CD14-positive monocyte (primary cell): ENCODE measurements around the gene CPAMD8. TPM values are rescaled to one million over a fixed set of nuclear protein-coding genes. Genes with fewer than 3 reads are reported as not detected.

Experiments used
- DNase-seq, 3 donors: peaks; one replicate each; pipeline ENCODE4 v3.0.0-alpha.2; 2011 to 2022
- H2AFZ ChIP-seq: 2 replicates; pipeline ENCODE4 v1.6.0; 2012; ENCODE audit warnings: mild to moderate bottlenecking, low read depth, low read length, inconsistent platforms; ENCODE audit not compliant: insufficient read depth, poor library complexity, severe bottlenecking
- H3K27ac ChIP-seq, 2 donors: 1 replicate in 1 of 2; 2 replicates in 1 of 2; pipeline ENCODE4 v1.5.1; 2012 to 2013; ENCODE audit warnings: low read length in 2 of 2, control low read depth in 1 of 2, inconsistent platforms in 1 of 2, low read depth in 1 of 2, mild to moderate bottlenecking in 1 of 2
- H3K27me3 ChIP-seq, 2 donors: one replicate each; pipeline versions ENCODE4 v1.6.0 to v1.6.1; 2011 to 2013; ENCODE audit warnings: low read length in 2 of 2; ENCODE audit not compliant: control insufficient read depth in 2 of 2, insufficient read depth in 2 of 2
- H3K36me3 ChIP-seq, 2 donors: replicated peaks in 1 of 2; 1 replicate in 1 of 2; 2 replicates in 1 of 2; pipeline versions ENCODE4 v1.5.1 to v1.6.1; 2012 to 2013; ENCODE audit warnings: low read length in 2 of 2, control low read depth in 1 of 2, inconsistent platforms in 1 of 2, mild to moderate bottlenecking in 1 of 2; ENCODE audit not compliant: insufficient read depth in 2 of 2, control insufficient read depth in 1 of 2
- H3K4me1 ChIP-seq, 2 donors: 1 replicate in 1 of 2; 2 replicates in 1 of 2; pipeline versions ENCODE4 v1.5.1 to v1.6.1; 2012 to 2013; ENCODE audit warnings: low read length in 2 of 2, control low read depth in 1 of 2, inconsistent platforms in 1 of 2, mild to moderate bottlenecking in 1 of 2, moderate library complexity in 1 of 2; ENCODE audit not compliant: insufficient read depth in 2 of 2, control insufficient read depth in 1 of 2
- H3K4me2 ChIP-seq: replicated peaks from 2 replicates; pipeline ENCODE3; 2012; ENCODE audit warnings: low read length, moderate library complexity, mild to moderate bottlenecking; ENCODE audit not compliant: poor library complexity, severe bottlenecking; ENCODE audit errors: extremely low read depth
- H3K4me3 ChIP-seq, 3 experiments: fragments of 200-600 bp in 1 of 3; sonication (generic) in 1 of 3; replicated peaks in 1 of 3; 1 replicate in 2 of 3; 2 replicates in 1 of 3; pipeline ENCODE4 v1.5.1; 2011 to 2013; ENCODE audit warnings: low read length in 3 of 3, mild to moderate bottlenecking in 3 of 3, control low read depth in 2 of 3, low read depth in 2 of 3, inconsistent platforms in 1 of 3, moderate library complexity in 1 of 3
- H3K79me2 ChIP-seq: 2 replicates; pipeline ENCODE4 v1.6.0; 2012; ENCODE audit warnings: mild to moderate bottlenecking, control low read depth, inconsistent platforms, low read length, moderate library complexity; ENCODE audit not compliant: insufficient read depth
- H3K9ac ChIP-seq: 2 replicates; pipeline ENCODE4 v1.6.0; 2017; ENCODE audit warnings: low read length, mild to moderate bottlenecking; ENCODE audit not compliant: insufficient read depth, poor library complexity, severe bottlenecking
- H3K9me3 ChIP-seq, 2 donors: replicated peaks in 1 of 2; 1 replicate in 1 of 2; 2 replicates in 1 of 2; pipeline versions ENCODE4 v1.5.1 to v1.6.1; 2012 to 2013; ENCODE audit warnings: low read length in 2 of 2, control low read depth in 1 of 2; ENCODE audit not compliant: control insufficient read depth in 1 of 2, insufficient read depth in 1 of 2
- H4K20me1 ChIP-seq: 2 replicates; pipeline ENCODE4 v1.6.0; 2012; ENCODE audit warnings: mild to moderate bottlenecking, low read length, control low read depth, moderate library complexity; ENCODE audit not compliant: insufficient read depth
- H3K27ac Mint-ChIP-seq, 7 donors: one replicate each; pipeline ENCODE4 v1.8.0; 2020; ENCODE audit warnings: mild to moderate bottlenecking in 7 of 7, mixed read lengths in 7 of 7, moderate library complexity in 6 of 7, inconsistent platforms in 2 of 7
- H3K27me3 Mint-ChIP-seq, 3 donors: one replicate each; pipeline ENCODE4 v1.8.0; 2021 to 2022; ENCODE audit warnings: low read depth in 3 of 3, mild to moderate bottlenecking in 3 of 3, mixed read lengths in 3 of 3, moderate library complexity in 3 of 3, inconsistent platforms in 1 of 3
- H3K36me3 Mint-ChIP-seq, 2 donors: one replicate each; pipeline ENCODE4 v1.8.0; 2020; ENCODE audit warnings: mixed read lengths in 2 of 2, inconsistent platforms in 1 of 2, mild to moderate bottlenecking in 1 of 2
- H3K4me1 Mint-ChIP-seq: one replicate; pipeline ENCODE4 v1.8.0; 2020; ENCODE audit warnings: mild to moderate bottlenecking, mixed read lengths
- H3K4me3 Mint-ChIP-seq, 2 donors: one replicate each; pipeline ENCODE4 v1.8.0; 2020; ENCODE audit warnings: mild to moderate bottlenecking in 2 of 2, mixed read lengths in 2 of 2, moderate library complexity in 1 of 2
- H3K9me3 Mint-ChIP-seq, 7 donors: one replicate each; pipeline ENCODE4 v1.8.0; 2020 to 2022; ENCODE audit warnings: mixed read lengths in 7 of 7, mild to moderate bottlenecking in 6 of 7, moderate library complexity in 6 of 7, inconsistent platforms in 2 of 7
- WGBS: methylation state at CpG from one replicate; pipeline ENCODE4 v1.1.5; 2013; ENCODE audit warnings: missing lambda C conversion rate; ENCODE audit not compliant: insufficient coverage; 5-methylcytosine and 5-hydroxymethylcytosine counted together
- intact Hi-C, 2 donors: fragments of 100-400 bp; cut with micrococcal nuclease; formaldehyde crosslinking; loops; one replicate each; pipeline versions ENCODE4 v1.15.0 to v1.15.1; 2023
- polyA plus RNA-seq, 3 donors: library from polyadenylated mRNA; depleted of rRNA in 1 of 3; unstranded in 2 of 3; stranded (reverse) in 1 of 3; fragments of 300-500 nt in 2 of 3; fragments of >200 nt in 1 of 3; fragmentation: Illumina TruSeq in 2 of 3; gene quantifications; 1 replicate in 2 of 3; 2 replicates in 1 of 3; pipeline ENCODE4 v1.2.3, GENCODE V29; 2012 to 2021
- TF ChIP-seq, protein P1 (sequence below): fragments of 200-600 bp; IDR thresholded peaks from one replicate; pipeline ENCODE4 v1.8.0; 2022; ENCODE audit warnings: antibody characterized with exemption, mild to moderate bottlenecking

The CPAMD8 gene
- polyA plus RNA-seq, 3 donors, result 5.1 to 53.4 (median 5.4) TPM

- H3K4me2 ChIP-seq, result no peak overlapping the region
- no peaks in the 10 kb centered on the region for H3K4me1 ChIP-seq
- H3K9ac ChIP-seq, result no peak overlapping the region
- TF ChIP-seq, protein P1, sequence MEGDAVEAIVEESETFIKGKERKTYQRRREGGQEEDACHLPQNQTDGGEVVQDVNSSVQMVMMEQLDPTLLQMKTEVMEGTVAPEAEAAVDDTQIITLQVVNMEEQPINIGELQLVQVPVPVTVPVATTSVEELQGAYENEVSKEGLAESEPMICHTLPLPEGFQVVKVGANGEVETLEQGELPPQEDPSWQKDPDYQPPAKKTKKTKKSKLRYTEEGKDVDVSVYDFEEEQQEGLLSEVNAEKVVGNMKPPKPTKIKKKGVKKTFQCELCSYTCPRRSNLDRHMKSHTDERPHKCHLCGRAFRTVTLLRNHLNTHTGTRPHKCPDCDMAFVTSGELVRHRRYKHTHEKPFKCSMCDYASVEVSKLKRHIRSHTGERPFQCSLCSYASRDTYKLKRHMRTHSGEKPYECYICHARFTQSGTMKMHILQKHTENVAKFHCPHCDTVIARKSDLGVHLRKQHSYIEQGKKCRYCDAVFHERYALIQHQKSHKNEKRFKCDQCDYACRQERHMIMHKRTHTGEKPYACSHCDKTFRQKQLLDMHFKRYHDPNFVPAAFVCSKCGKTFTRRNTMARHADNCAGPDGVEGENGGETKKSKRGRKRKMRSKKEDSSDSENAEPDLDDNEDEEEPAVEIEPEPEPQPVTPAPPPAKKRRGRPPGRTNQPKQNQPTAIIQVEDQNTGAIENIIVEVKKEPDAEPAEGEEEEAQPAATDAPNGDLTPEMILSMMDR, result no peak
- no peak overlapping the region for H3K4me3 ChIP-seq
- no peaks in the 10 kb centered on the region for H3K9me3 ChIP-seq
- no peaks in the 10 kb centered on the region for H3K79me2 ChIP-seq
- Mint-ChIP-seq H3K4me1 (no peaks in the 10 kb centered on the region), H3K27me3 (peaks cover 0 to 5% (median 5%) of the 10 kb centered on the region in 3 donors), H3K4me3 (no peak overlapping the region), H3K9me3 (peaks cover 0 to 5% (median 0%) of the 10 kb centered on the region in 7 donors), H3K36me3 (peaks cover 83 to 96% of the 10 kb centered on the region in 2 donors), H3K27ac (no peak overlapping the region)
- peaks cover 0 to 2% of the 10 kb centered on the region in 2 donors for H3K27me3 ChIP-seq
- intact Hi-C loops, result no loop called here
- peaks cover 64 to 93% of the 10 kb centered on the region in 2 donors for H3K36me3 ChIP-seq
- H3K27ac ChIP-seq, result no peak overlapping the region
- WGBS, result 94% methylated on average over 7 of the region's 9 CpGs
- no peak for DNase-seq
- no peak overlapping the region for H2AFZ ChIP-seq
- peaks cover 39% of the 10 kb centered on the region for H4K20me1 ChIP-seq
These were observed 170.5 kb downstream of the CPAMD8 start for GRCh38 chr19:16856091-16856490.

DNA sequence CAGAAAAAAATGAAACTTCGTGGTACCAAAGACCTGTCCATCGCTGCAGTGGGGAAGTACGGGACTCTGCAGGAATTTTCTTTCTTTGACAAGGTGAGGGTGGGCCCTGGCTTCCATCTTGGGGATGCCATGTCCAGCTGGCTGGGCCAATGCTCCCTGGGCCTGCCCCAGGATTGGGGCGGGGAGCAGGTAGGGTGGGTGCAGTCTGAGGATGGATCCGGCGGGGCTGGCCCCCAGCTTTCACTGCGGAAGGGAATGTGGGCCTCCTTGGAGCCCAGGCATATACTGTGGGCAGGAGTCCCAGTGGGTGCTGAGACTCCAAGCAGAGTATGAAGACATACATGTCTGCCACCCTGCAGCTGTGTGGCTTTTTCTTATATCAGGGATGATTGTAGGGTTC, 173.5 kb downstream of the CPAMD8 start:
- peaks cover under 1% of the 10 kb centered on the region for H3K4me1 Mint-ChIP-seq
- no peak overlapping the region for H3K4me3 Mint-ChIP-seq
- H3K36me3 Mint-ChIP-seq, result peaks cover 88 to 96% of the 10 kb centered on the region in 2 donors
- no peak overlapping the region for H3K9ac ChIP-seq
- no peak overlapping the region for H3K4me3 ChIP-seq
- H3K27ac ChIP-seq, result no peak overlapping the region
- TF ChIP-seq, protein P1, result no peak
- no peak for DNase-seq
- WGBS, result 100% methylated on average over 6 of the region's 7 CpGs
- H3K27me3 ChIP-seq, result no peaks in the 10 kb centered on the region
- H3K4me1 ChIP-seq, result peaks cover 2% of the 10 kb centered on the region in 2 donors
- no peak overlapping the region for H2AFZ ChIP-seq
- peaks cover 84 to 100% of the 10 kb centered on the region in 2 donors for H3K36me3 ChIP-seq
- no peaks in the 10 kb centered on the region for H3K79me2 ChIP-seq
- H3K27ac Mint-ChIP-seq, result no peak overlapping the region
- H4K20me1 ChIP-seq, result peaks cover 38% of the 10 kb centered on the region
- intact Hi-C loops, result no loop called here
- peaks cover 0 to 2% (median 1%) of the 10 kb centered on the region in 3 donors for H3K27me3 Mint-ChIP-seq
- H3K9me3 ChIP-seq, result no peaks in the 10 kb centered on the region
- no peak overlapping the region for H3K4me2 ChIP-seq
- peaks cover 0 to 1% (median 0%) of the 10 kb centered on the region in 7 donors for H3K9me3 Mint-ChIP-seq
